Activated naive CD4-positive, alpha-beta T cell treated with anti-CD3 and anti-CD28 coated beads, Interleukin-2, amount 10 ng/mL, durations not matched to agents 7 days and 5 days (primary cell): ENCODE measurements around the gene JMY.
A peak's percentile ranks its signal among the peaks of the same experiment; 100 is the strongest.

Experiments
- CTCF ChIA-PET: fragments of 350-600 bp; sonication (Branson Sonifier 250); formaldehyde crosslinking; loops from one replicate; lab custom pipeline; 2021; ENCODE audit warnings: antibody characterized with exemption; lab: Charles Lee
- DNase-seq: peaks from one replicate; pipeline ENCODE4 v3.0.0-alpha.2; 2020
- H3K27ac Mint-ChIP-seq: one replicate; pipeline ENCODE4 v1.8.0; 2021; ENCODE audit warnings: mild to moderate bottlenecking, moderate library complexity, mixed read lengths
- H3K27me3 Mint-ChIP-seq: one replicate; pipeline ENCODE4 v1.8.0; 2021; ENCODE audit warnings: mild to moderate bottlenecking, mixed read lengths
- H3K36me3 Mint-ChIP-seq: one replicate; pipeline ENCODE4 v1.8.0; 2021; ENCODE audit warnings: mixed read lengths
- H3K4me1 Mint-ChIP-seq: one replicate; pipeline ENCODE4 v1.8.0; 2021; ENCODE audit warnings: mixed read lengths
- H3K4me3 Mint-ChIP-seq: one replicate; pipeline ENCODE4 v1.8.0; 2021; ENCODE audit warnings: mild to moderate bottlenecking, moderate library complexity, mixed read lengths
- H3K9me3 Mint-ChIP-seq: one replicate; pipeline ENCODE4 v1.8.0; 2021; ENCODE audit warnings: mixed read lengths

The JMY gene

GRCh38 chr5:79255786-79256557, 20.0 kb downstream of the JMY start:
- CTCF ChIA-PET = interaction anchor here (0.7 to 1.4 kb wide), 9 partner anchors 13 to 215 kb away, joined by 3 to 4 read pairs (median 3); no protein-coding TSS in a partner anchor
- no peak overlapping the region for H3K4me3 Mint-ChIP-seq
- H3K27me3 Mint-ChIP-seq = no peaks in the 10 kb centered on the region
- no peaks in the 10 kb centered on the region for H3K36me3 Mint-ChIP-seq
- no peak for DNase-seq
- no peaks in the 10 kb centered on the region for H3K9me3 Mint-ChIP-seq
- no peak overlapping the region for H3K27ac Mint-ChIP-seq
- peaks cover 2% of the 10 kb centered on the region for H3K4me1 Mint-ChIP-seq

GRCh38 chr5:79256563-79256962, 20.6 kb downstream of the JMY start:
- CTCF ChIA-PET = interaction anchor here (0.7 to 1.4 kb wide), 8 partner anchors 12 to 214 kb away, joined by 3 to 4 read pairs (median 3); no protein-coding TSS in a partner anchor
- peaks cover 4% of the 10 kb centered on the region for H3K4me1 Mint-ChIP-seq

GRCh38 chr5:79257314-79257713, 21.4 kb downstream of the JMY start:
- Mint-ChIP-seq H3K27ac (no peak overlapping the region), H3K4me3 (no peak overlapping the region), H3K4me1 (peaks cover 10% of the 10 kb centered on the region), H3K27me3 (no peaks in the 10 kb centered on the region), H3K9me3 (no peaks in the 10 kb centered on the region), H3K36me3 (no peaks in the 10 kb centered on the region)
- CTCF ChIA-PET = interaction anchor here (1.2 to 1.3 kb wide), 3 partner anchors 15 to 213 kb away, joined by 3 to 4 read pairs (median 3); no protein-coding TSS in a partner anchor
- no peak for DNase-seq

More at GRCh38 chr5:79256563-79256962, 20.6 kb downstream of the JMY start:
- Mint-ChIP-seq H3K27ac (no peak overlapping the region), H3K4me3 (no peak overlapping the region), H3K9me3 (no peaks in the 10 kb centered on the region), H3K36me3 (no peaks in the 10 kb centered on the region), H3K27me3 (no peaks in the 10 kb centered on the region)
- DNase-seq = no peak

GRCh38 chr5:79258801-79259200, 22.9 kb downstream of the JMY start:
- CTCF ChIA-PET = interaction anchor here (1.2 kb wide), 1 partner anchor 204 kb away, joined by 3 read pairs; no protein-coding TSS in a partner anchor
- Mint-ChIP-seq H3K4me3 (no peak overlapping the region), H3K36me3 (no peaks in the 10 kb centered on the region), H3K27me3 (no peaks in the 10 kb centered on the region), H3K9me3 (no peaks in the 10 kb centered on the region), H3K27ac (no peak overlapping the region), H3K4me1 (peaks cover 23% of the 10 kb centered on the region)
- DNase-seq = no peak

GRCh38 chr5:79259383-79259782, 23.5 kb downstream of the JMY start:
- no peak for DNase-seq
- Mint-ChIP-seq H3K27ac (no peak overlapping the region), H3K9me3 (no peaks in the 10 kb centered on the region), H3K36me3 (no peaks in the 10 kb centered on the region), H3K4me1 (peaks cover 23% of the 10 kb centered on the region), H3K27me3 (no peaks in the 10 kb centered on the region), H3K4me3 (no peak overlapping the region)
- CTCF ChIA-PET = interaction anchor here (1.2 kb wide), 1 partner anchor 203 kb away, joined by 3 read pairs; no protein-coding TSS in a partner anchor

- no peak for DNase-seq
- peaks cover 23% of the 10 kb centered on the region for H3K4me1 Mint-ChIP-seq
- CTCF ChIA-PET = no interaction called here
- no peak overlapping the region for H3K27ac Mint-ChIP-seq
- H3K36me3 Mint-ChIP-seq = no peaks in the 10 kb centered on the region
- H3K27me3 Mint-ChIP-seq = no peaks in the 10 kb centered on the region
- no peak overlapping the region for H3K4me3 Mint-ChIP-seq
- H3K9me3 Mint-ChIP-seq = no peaks in the 10 kb centered on the region
Measured at GRCh38 chr5:79259810-79260209, 23.9 kb downstream of the JMY start.

GRCh38 chr5:79261897-79262296, 26.0 kb downstream of the JMY start:
- Mint-ChIP-seq H3K4me3 (no peak overlapping the region), H3K4me1 (peaks cover 23% of the 10 kb centered on the region), H3K27me3 (no peaks in the 10 kb centered on the region), H3K36me3 (no peaks in the 10 kb centered on the region), H3K27ac (no peak overlapping the region), H3K9me3 (no peaks in the 10 kb centered on the region)
- CTCF ChIA-PET = interaction anchor here (1.1 kb wide), 1 partner anchor 11 kb away, joined by 3 read pairs; no protein-coding TSS in a partner anchor
- no peak for DNase-seq

GRCh38 chr5:79263290-79263689, 27.4 kb downstream of the JMY start:
- no peak overlapping the region for H3K27ac Mint-ChIP-seq

GRCh38 chr5:79267180-79267579, 31.2 kb downstream of the JMY start:
- Mint-ChIP-seq H3K4me3 (no peak overlapping the region), H3K27me3 (no peaks in the 10 kb centered on the region), H3K36me3 (no peaks in the 10 kb centered on the region), H3K27ac (no peak overlapping the region), H3K4me1 (peaks cover 13% of the 10 kb centered on the region), H3K9me3 (no peaks in the 10 kb centered on the region)
- CTCF ChIA-PET = no interaction called here
- no peak for DNase-seq

More at GRCh38 chr5:79263290-79263689, 27.4 kb downstream of the JMY start:
- no peaks in the 10 kb centered on the region for H3K27me3 Mint-ChIP-seq
- H3K36me3 Mint-ChIP-seq = no peaks in the 10 kb centered on the region
- H3K4me3 Mint-ChIP-seq = no peak overlapping the region
- CTCF ChIA-PET = no interaction called here
- no peaks in the 10 kb centered on the region for H3K9me3 Mint-ChIP-seq
- DNase-seq = peak; percentile 37
- peaks cover 23% of the 10 kb centered on the region for H3K4me1 Mint-ChIP-seq

- no peaks in the 10 kb centered on the region for H3K36me3 Mint-ChIP-seq
- no peaks in the 10 kb centered on the region for H3K4me1 Mint-ChIP-seq
- no peak for DNase-seq
- H3K4me3 Mint-ChIP-seq = no peak overlapping the region
- CTCF ChIA-PET = no interaction called here
- H3K27ac Mint-ChIP-seq = no peak overlapping the region
- no peaks in the 10 kb centered on the region for H3K9me3 Mint-ChIP-seq
- no peaks in the 10 kb centered on the region for H3K27me3 Mint-ChIP-seq
Measured at GRCh38 chr5:79269733-79270166, 33.8 kb downstream of the JMY start.

GRCh38 chr5:79273341-79273740, 37.4 kb downstream of the JMY start:
- CTCF ChIA-PET = no interaction called here
- no peak overlapping the region for H3K27ac Mint-ChIP-seq
- H3K36me3 Mint-ChIP-seq = no peaks in the 10 kb centered on the region
- H3K4me1 Mint-ChIP-seq = peaks cover 5% of the 10 kb centered on the region
- no peaks in the 10 kb centered on the region for H3K27me3 Mint-ChIP-seq
- H3K4me3 Mint-ChIP-seq = no peak overlapping the region
- H3K9me3 Mint-ChIP-seq = no peaks in the 10 kb centered on the region
- no peak for DNase-seq

GRCh38 chr5:79284846-79285245, 48.9 kb downstream of the JMY start:
- CTCF ChIA-PET = interaction anchor here (0.7 kb wide), 1 partner anchor 42 kb away, joined by 3 read pairs; no protein-coding TSS in a partner anchor
- peaks cover 11% of the 10 kb centered on the region for H3K36me3 Mint-ChIP-seq
- no peak overlapping the region for H3K27ac Mint-ChIP-seq
- no peak for DNase-seq
- no peaks in the 10 kb centered on the region for H3K9me3 Mint-ChIP-seq
- peaks cover 6% of the 10 kb centered on the region for H3K4me1 Mint-ChIP-seq
- H3K27me3 Mint-ChIP-seq = no peaks in the 10 kb centered on the region
- no peak overlapping the region for H3K4me3 Mint-ChIP-seq

GRCh38 chr5:79285285-79285684, 49.4 kb downstream of the JMY start:
- H3K9me3 Mint-ChIP-seq = no peaks in the 10 kb centered on the region
- no peaks in the 10 kb centered on the region for H3K27me3 Mint-ChIP-seq
- H3K4me3 Mint-ChIP-seq = no peak overlapping the region
- no peak for DNase-seq
- peaks cover 6% of the 10 kb centered on the region for H3K4me1 Mint-ChIP-seq
- peaks cover 11% of the 10 kb centered on the region for H3K36me3 Mint-ChIP-seq
- CTCF ChIA-PET = interaction anchor here (0.7 kb wide), 1 partner anchor 41 kb away, joined by 3 read pairs; no protein-coding TSS in a partner anchor
- H3K27ac Mint-ChIP-seq = no peak overlapping the region

GRCh38 chr5:79285833-79286232, 49.9 kb downstream of the JMY start:
- peaks cover 11% of the 10 kb centered on the region for H3K36me3 Mint-ChIP-seq
- CTCF ChIA-PET = no interaction called here
- H3K4me3 Mint-ChIP-seq = no peak overlapping the region

GRCh38 chr5:79287380-79287779, 51.4 kb downstream of the JMY start:
- Mint-ChIP-seq H3K27ac (no peak overlapping the region), H3K36me3 (peaks cover 15% of the 10 kb centered on the region), H3K9me3 (no peaks in the 10 kb centered on the region), H3K4me1 (peaks cover 6% of the 10 kb centered on the region), H3K4me3 (no peak overlapping the region), H3K27me3 (no peaks in the 10 kb centered on the region)
- CTCF ChIA-PET = no interaction called here
- DNase-seq = no peak

More at GRCh38 chr5:79285833-79286232, 49.9 kb downstream of the JMY start:
- DNase-seq = no peak
- Mint-ChIP-seq H3K9me3 (no peaks in the 10 kb centered on the region), H3K27me3 (no peaks in the 10 kb centered on the region), H3K4me1 (peaks cover 6% of the 10 kb centered on the region), H3K27ac (no peak overlapping the region)
